GM21737 (cell line): ENCODE data around the gene EPHA6.

Source experiments
- ATAC-seq: cut with Tn5 transposase; IDR thresholded peaks from one replicate; pipeline ENCODE4 v1.9.1; 2021; ENCODE audit warnings: mild to moderate bottlenecking, moderate library complexity; ENCODE audit not compliant: unreplicated experiment

Gene EPHA6

GRCh38 chr3:97148931-97149330 is 334.5 kb downstream of the EPHA6 start:
- no peak for ATAC-seq

GRCh38 chr3:97161169-97161568 is 346.8 kb downstream of the EPHA6 start:
- ATAC-seq: no peak

DNA sequence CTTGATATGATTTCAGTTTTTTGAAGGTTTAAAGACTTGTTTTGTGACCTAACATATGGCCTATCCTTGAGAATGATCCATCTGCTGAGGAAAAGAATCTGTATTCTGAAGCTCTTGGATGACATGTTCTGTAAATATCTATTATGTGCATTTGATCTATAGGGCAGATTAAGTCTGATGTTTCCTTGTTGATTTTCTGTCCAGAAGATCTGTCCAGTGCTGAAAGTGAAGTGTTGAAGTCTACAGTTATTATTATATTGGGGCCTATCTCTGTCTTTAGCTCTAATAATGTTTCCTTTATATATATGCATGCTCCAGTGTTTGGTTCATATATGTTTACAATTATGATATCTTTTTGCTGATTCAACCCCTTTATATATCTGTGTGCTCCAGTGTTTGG is 362.8 kb downstream of the EPHA6 start:
- no peak for ATAC-seq

GRCh38 chr3:97181704-97182103 is 367.3 kb downstream of the EPHA6 start:
- no peak for ATAC-seq

DNA sequence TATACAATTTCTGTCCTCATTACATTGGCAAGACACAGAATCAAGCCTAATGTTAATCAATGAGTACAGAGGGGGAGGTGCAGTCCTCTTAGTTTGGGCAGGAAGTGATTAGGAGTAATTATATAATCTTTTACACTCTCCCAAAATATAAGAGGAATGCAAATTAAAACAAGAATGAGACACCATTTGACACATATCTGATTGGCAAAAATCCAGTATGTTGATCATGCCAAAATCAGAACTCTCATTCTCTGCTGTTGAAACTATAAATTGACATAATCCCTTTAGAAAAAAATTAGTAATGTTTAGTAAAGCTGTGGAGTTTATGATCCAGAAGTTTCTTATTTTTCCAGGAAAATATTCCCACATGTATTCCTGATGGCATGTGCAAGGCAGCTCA is 373.4 kb downstream of the EPHA6 start:
- ATAC-seq: no peak

GRCh38 chr3:97189835-97190234 is 375.4 kb downstream of the EPHA6 start:
- ATAC-seq: no peak

- ATAC-seq: no peak
These were observed 382.7 kb downstream of the EPHA6 start for GRCh38 chr3:97197083-97197482.

GRCh38 chr3:97197830-97198229 is 383.4 kb downstream of the EPHA6 start:
- no peak for ATAC-seq

DNA sequence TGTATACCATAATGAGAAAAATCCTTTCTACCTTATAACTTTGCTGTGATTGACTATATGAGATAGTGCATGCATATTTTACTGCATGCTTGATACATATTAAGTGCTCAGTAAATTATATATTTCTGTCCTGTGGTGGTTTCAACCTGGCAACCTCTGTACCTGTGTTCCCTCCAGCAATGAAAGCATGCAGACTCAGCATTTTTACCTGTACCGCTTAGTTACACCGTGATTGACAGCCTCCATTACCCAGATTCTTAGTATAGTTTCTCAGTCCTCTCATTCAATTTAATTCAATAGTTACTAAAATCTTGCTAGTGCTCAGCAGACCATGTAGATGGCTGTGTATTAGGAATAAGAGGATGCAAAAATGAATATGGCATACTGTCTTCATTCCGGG is 386.0 kb downstream of the EPHA6 start:
- no peak for ATAC-seq

DNA sequence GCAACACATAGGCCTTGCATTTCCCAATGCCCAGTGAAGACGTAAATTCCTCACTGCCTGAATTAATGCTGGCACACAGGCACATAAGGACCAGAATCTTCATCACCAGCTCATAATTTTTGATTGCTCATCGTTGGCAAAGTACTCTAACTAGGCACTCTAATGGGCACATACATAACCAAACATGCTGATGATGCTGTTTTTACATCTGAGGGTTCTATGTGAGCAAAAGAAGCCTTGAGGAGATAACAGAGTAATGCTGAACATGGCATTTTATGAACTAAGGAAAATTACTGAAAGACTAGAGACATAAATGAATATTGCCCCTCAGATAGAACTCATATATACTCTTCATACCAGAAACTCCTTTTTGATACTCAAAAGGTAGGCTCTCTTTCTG is 387.4 kb downstream of the EPHA6 start:
- ATAC-seq: no peak

- ATAC-seq: no peak
These were observed 414.6 kb downstream of the EPHA6 start for GRCh38 chr3:97228966-97229365.

- ATAC-seq: no peak
These were observed 416.1 kb downstream of the EPHA6 start for GRCh38 chr3:97230486-97230885.

- no peak for ATAC-seq
These were observed 418.1 kb downstream of the EPHA6 start for GRCh38 chr3:97232393-97233034.

DNA sequence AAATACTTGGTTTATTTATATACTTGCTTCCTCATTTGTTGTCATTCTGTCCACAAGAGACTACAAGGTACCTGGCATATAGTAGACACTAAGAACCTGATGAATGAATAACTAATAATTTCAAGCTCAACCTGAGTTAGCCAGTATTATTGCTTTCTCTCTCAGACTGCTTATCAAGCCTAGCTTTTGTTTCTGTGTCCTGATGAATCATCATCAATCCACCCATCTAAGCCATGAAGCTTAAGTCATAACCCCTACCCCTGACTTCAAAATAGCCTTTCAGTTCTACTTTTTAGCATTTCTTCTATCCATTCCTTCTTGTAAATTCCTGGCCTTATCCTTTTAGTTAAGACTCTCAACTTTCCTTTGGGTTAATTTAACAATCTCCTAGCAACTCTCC is 420.8 kb downstream of the EPHA6 start:
- ATAC-seq: no peak

DNA sequence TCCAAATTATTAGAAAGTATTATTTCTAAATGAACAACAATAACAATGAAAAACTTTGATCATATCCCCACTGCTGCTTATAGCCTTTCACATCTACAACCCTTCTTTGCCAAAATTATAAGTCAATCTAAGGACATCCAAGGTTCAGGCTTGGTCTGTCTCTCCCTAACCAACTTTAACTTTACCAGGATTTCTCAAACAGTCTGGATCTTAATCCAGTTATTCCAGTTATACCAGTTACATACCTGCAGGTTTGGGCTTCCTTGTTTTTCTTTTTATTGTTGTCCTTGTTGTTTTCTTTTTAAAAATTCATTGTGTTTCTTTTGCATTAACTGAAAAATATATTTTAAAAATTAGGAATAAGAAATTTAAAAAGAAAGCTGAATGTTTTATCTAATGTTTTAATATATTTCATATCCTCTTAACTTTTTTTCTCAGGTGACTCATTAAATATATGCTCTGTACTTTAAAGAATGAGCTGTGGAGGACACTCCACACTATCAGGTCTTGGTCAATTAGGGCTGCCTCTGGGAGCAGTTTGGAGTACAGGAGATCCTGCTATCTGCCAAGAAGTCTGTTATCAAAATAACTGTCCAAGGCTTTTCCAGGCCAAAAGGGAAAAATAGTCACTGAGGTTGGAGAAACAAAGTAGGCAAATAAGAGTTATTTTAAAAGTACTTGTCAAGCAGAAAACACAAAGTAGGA is 421.4 kb downstream of the EPHA6 start:
- no peak for ATAC-seq

GRCh38 chr3:97241417-97241816 is 427.0 kb downstream of the EPHA6 start:
- ATAC-seq: no peak

GRCh38 chr3:97245201-97245910 is 431.0 kb downstream of the EPHA6 start:
- no peak for ATAC-seq

- ATAC-seq: no peak
These were observed 441.7 kb downstream of the EPHA6 start for GRCh38 chr3:97256060-97256459.

DNA sequence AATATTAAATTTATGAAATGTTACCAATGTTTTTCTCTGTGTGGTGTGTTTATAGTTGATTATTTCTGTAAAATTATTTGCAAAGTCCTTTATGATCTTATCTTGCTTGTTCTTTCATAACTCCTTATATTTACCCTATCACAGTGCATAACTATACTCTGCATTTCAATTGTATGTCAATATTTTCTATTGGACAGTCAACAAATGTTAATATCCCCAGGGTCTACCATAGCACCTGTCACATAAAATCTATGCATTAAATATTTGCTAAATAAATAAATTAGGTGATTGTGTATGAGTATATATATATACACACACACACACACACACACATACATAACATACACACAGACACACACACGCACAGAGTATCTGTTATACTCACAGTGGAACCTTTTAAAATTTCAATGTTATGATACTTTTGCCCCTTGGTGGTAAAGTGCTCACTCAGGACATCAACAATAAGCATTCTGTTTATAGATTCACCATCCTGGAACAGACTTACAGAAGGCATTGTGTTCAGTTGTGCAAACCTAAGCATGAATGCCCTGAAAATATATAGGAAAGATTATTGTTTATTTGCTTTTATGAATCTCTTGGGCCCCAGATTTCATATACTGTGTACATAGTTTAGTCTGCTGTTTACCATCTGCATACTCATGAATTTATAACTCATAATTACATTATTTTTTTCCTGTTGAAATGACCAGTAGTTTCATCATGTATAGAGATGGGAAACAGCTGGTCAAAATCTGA is 443.7 kb downstream of the EPHA6 start:
- ATAC-seq: no peak

- ATAC-seq: no peak
These were observed 444.9 kb downstream of the EPHA6 start for GRCh38 chr3:97259263-97259662.

- ATAC-seq: no peak
These were observed 449.8 kb downstream of the EPHA6 start for GRCh38 chr3:97264180-97264579.
